OCI-LY1 (cell line): ENCODE data around the gene ARV1.
"Not testable (repeated sequence)": the region's sequence is repeated elsewhere in the genome, so short reads cannot be mapped to it uniquely, and the experiment has no call there.

ENCODE experiments used
- EZH2 ChIP-seq: fragments of 200-600 bp; sonication (generic), shearing (Covaris generic); IDR thresholded peaks from 2 replicates; pipeline ENCODE4 v1.8.0; 2017; ENCODE audit warnings: borderline replicate concordance, mixed run types, mild to moderate bottlenecking, antibody characterized with exemption, low read length, moderate library complexity, mixed read lengths
- TF ChIP-seq, protein P1 (sequence below): fragments of 200-600 bp; sonication (generic), shearing (Covaris generic); IDR thresholded peaks from 2 replicates; pipeline ENCODE4 v1.5.1; 2017; ENCODE audit warnings: mild to moderate bottlenecking, antibody characterized with exemption, low read length, moderate library complexity, mixed read lengths

DNA sequence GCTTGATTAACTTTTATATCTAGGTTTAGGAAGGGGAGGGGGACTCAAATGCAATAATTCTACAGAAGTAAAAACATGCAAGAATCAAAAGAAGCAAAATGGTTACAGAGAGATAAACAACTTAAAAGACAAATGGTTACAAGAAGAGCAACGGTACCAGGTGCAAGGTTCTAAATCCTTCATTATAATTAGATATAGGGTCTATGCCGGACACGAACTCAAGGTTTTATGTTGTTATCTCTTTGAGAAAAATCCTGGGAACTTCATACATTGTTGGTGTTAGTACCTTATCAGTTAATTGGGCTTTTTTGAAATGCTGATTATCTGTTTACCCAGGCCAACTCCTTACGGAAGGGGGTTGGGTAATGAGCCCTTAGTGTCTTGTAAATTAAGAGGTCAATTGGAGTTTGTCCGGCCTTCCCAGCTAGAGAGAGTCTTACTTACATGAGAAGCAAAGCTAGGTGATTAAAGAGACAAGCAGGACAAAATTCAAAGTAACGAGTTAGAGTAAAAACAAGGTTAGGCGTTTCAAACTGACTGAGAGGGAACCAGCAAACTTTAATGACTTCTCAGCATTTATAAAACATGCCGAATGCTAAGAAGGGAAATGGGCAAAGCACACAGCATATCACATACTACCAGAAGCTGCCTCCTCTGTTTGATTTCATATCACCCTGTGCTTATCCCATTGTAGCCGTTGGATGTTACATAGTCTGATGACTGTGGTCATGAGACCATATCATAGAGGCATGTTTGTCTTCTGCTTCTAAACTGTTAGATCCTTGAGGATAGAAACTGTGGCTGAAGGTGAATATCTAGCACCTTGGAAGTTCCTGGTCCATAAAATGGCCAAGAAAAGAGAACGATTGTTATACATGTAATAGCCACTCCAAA lies 6.0 kb downstream of the ARV1 start:
- TF ChIP-seq, protein P1, sequence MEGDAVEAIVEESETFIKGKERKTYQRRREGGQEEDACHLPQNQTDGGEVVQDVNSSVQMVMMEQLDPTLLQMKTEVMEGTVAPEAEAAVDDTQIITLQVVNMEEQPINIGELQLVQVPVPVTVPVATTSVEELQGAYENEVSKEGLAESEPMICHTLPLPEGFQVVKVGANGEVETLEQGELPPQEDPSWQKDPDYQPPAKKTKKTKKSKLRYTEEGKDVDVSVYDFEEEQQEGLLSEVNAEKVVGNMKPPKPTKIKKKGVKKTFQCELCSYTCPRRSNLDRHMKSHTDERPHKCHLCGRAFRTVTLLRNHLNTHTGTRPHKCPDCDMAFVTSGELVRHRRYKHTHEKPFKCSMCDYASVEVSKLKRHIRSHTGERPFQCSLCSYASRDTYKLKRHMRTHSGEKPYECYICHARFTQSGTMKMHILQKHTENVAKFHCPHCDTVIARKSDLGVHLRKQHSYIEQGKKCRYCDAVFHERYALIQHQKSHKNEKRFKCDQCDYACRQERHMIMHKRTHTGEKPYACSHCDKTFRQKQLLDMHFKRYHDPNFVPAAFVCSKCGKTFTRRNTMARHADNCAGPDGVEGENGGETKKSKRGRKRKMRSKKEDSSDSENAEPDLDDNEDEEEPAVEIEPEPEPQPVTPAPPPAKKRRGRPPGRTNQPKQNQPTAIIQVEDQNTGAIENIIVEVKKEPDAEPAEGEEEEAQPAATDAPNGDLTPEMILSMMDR, result not testable (repeated sequence)
- TF ChIP-seq EZH2, result not testable (repeated sequence)
